Hematopoietic multipotent progenitor cell (in vitro differentiated cells): ENCODE measurements around the gene OR3A2. TPM values are rescaled to one million over a fixed set of nuclear protein-coding genes. Genes with fewer than 3 reads are reported as not detected.
"Not testable (repeated sequence)": the region's sequence is repeated elsewhere in the genome, so short reads cannot be mapped to it uniquely, and the experiment has no call there.

ENCODE experiments used
- DNase-seq, 3 donors: peaks; one replicate each; pipeline ENCODE4 v3.0.0-alpha.2; 2011 to 2015; ENCODE audit warnings: low read depth in 2 of 3, low spot score in 2 of 3
- small RNA-seq: library from RNA; depleted of rRNA; stranded (forward); fragments of <200 nt; gene quantifications from one replicate; pipeline ENCODE3, GENCODE V24; 2012
- total RNA-seq: library from RNA; depleted of rRNA; stranded (reverse); fragments of >200 nt; gene quantifications from one replicate; pipeline ENCODE4 v1.2.3, GENCODE V29; 2012

The OR3A2 gene
- total RNA-seq, 1 donor = 12.7 TPM

- DNase-seq = no peak
Observed at GRCh38 chr17:3295632-3296031, 90.5 kb downstream of the OR3A2 start.

GRCh38 chr17:3293548-3293947 lies 92.6 kb downstream of the OR3A2 start:
- DNase-seq = not testable (repeated sequence)

GRCh38 chr17:3282901-3283300 lies 103.2 kb downstream of the OR3A2 start:
- no peak for DNase-seq

GRCh38 chr17:3276126-3276525 lies 110.0 kb downstream of the OR3A2 start:
- no peak for DNase-seq

- DNase-seq = no peak
Observed at GRCh38 chr17:3271072-3271848, 114.8 kb downstream of the OR3A2 start.

- DNase-seq = no peak
Observed at GRCh38 chr17:3260600-3260999, 125.5 kb downstream of the OR3A2 start.

- DNase-seq = no peak
Observed at GRCh38 chr17:3260163-3260562, 125.9 kb downstream of the OR3A2 start.

GRCh38 chr17:3256575-3256974 lies 129.5 kb downstream of the OR3A2 start:
- DNase-seq = no peak

GRCh38 chr17:3249013-3249412 lies 137.1 kb downstream of the OR3A2 start:
- DNase-seq = not testable (repeated sequence)

- not testable (repeated sequence) for DNase-seq
Observed at GRCh38 chr17:3244841-3245240, 141.3 kb downstream of the OR3A2 start.

GRCh38 chr17:3241044-3241443 lies 145.1 kb downstream of the OR3A2 start:
- not testable (repeated sequence) for DNase-seq

GRCh38 chr17:3238685-3239084 lies 147.4 kb downstream of the OR3A2 start:
- DNase-seq = peak in 2 of 3 donors; percentile 28 to 38

- not testable (repeated sequence) for DNase-seq
Observed at GRCh38 chr17:3232300-3232699, 153.8 kb downstream of the OR3A2 start.

Small RNAs within 50 kb of the gene (small RNA-seq; reads per million reads assigned to genes)
- not detected for gene OR1AC1P

Other genes starting within 250 kb of the OR3A2 start
- gene OR1A2, start 188.8 kb downstream of the OR3A2 start, total RNA-seq = not detected
- not detected for gene OR1A1, start 178.6 kb downstream of the OR3A2 start, total RNA-seq
- gene OR3A1, start 87.9 kb downstream of the OR3A2 start, total RNA-seq = 3.0 TPM
- not detected for gene OR1E1, start 12.1 kb upstream of the OR3A2 start, total RNA-seq
- gene OR3A3, start 25.1 kb upstream of the OR3A2 start, total RNA-seq = under 0.01 TPM
- not detected for gene OR1E2, start 47.5 kb upstream of the OR3A2 start, total RNA-seq
- 0.27 TPM for gene SPATA22, start 85.5 kb upstream of the OR3A2 start, total RNA-seq
- not detected for gene ASPA, start 89.7 kb upstream of the OR3A2 start, total RNA-seq
- under 0.01 TPM for gene TRPV3, start 171.5 kb upstream of the OR3A2 start, total RNA-seq
- 3.8 TPM for gene TRPV1, start 223.1 kb upstream of the OR3A2 start, total RNA-seq
- 16.4 TPM for gene SHPK, start 249.9 kb upstream of the OR3A2 start, total RNA-seq